Panc1 (cell line): ENCODE measurements around the gene IL1RAPL1. TPM values are rescaled to one million over a fixed set of nuclear protein-coding genes. Genes with fewer than 3 reads are reported as not detected.

Experiments used
- ATAC-seq: fragments of 200-7000 bp; cut with Tn5 transposase; 2 replicates; pipeline ENCODE4 v1.9.1; 2020; ENCODE audit warnings: mild to moderate bottlenecking, moderate library complexity
- BruUV-seq: library from RNA; stranded (reverse); fragments of 400-500 nt; replicated peaks from 2 replicates; lab custom pipeline; 2021; lab: Mats Ljungman, UMichigan
- CTCF ChIA-PET: fragments of 300-600 bp; sonication (Branson Sonifier 250); formaldehyde crosslinking; loops from one replicate; lab custom pipeline; 2022; ENCODE audit warnings: antibody characterized with exemption; lab: Charles Lee
- POLR2A ChIA-PET: fragments of 300-600 bp; sonication (Branson Sonifier 250); formaldehyde crosslinking; loops from one replicate; lab custom pipeline; 2022; ENCODE audit warnings: antibody characterized with exemption; lab: Charles Lee
- DNase-seq: peaks from one replicate; pipeline ENCODE4 v3.0.0-alpha.2; 2010; ENCODE audit warnings: low read depth, low spot score
- H3K27ac ChIP-seq: 2 replicates; pipeline ENCODE4 v1.5.1; 2011; ENCODE audit warnings: mild to moderate bottlenecking, low read length, inconsistent platforms
- H3K27me3 ChIP-seq: fragments of 200-500 bp; sonication (Bioruptor generic); 2 replicates; pipeline ENCODE4 v1.6.0; 2014; ENCODE audit warnings: low read length, inconsistent platforms; ENCODE audit not compliant: control insufficient read depth, insufficient read depth
- H3K36me3 ChIP-seq: fragments of 200-500 bp; sonication (Bioruptor generic); 2 replicates; pipeline ENCODE4 v1.5.1; 2014; ENCODE audit warnings: inconsistent platforms, mild to moderate bottlenecking, low read length, moderate library complexity; ENCODE audit not compliant: control insufficient read depth, insufficient read depth
- H3K4me1 ChIP-seq: 2 replicates; pipeline ENCODE4 v1.5.1; 2011; ENCODE audit warnings: inconsistent platforms, mild to moderate bottlenecking, low read length, moderate library complexity; ENCODE audit not compliant: control insufficient read depth, insufficient read depth
- H3K4me3 ChIP-seq, 2 experiments: 2 replicates each; pipeline ENCODE4 v1.5.1; 2011 to 2012; ENCODE audit warnings: low read depth in 2 of 2, low read length in 2 of 2, mild to moderate bottlenecking in 2 of 2, inconsistent platforms in 1 of 2, moderate library complexity in 1 of 2
- H3K9me3 ChIP-seq: fragments of 200-500 bp; sonication (Bioruptor generic); 2 replicates; pipeline ENCODE4 v1.5.1; 2014; ENCODE audit warnings: low read depth, mild to moderate bottlenecking, inconsistent platforms, low read length, moderate library complexity; ENCODE audit not compliant: control insufficient read depth, insufficient read depth
- CTCF ChIP-seq: fragments of 450-650 bp; IDR thresholded peaks from 2 replicates; pipeline ENCODE4 v1.5.1; 2017; ENCODE audit warnings: mild to moderate bottlenecking
- POLR2AphosphoS5 ChIP-seq: IDR thresholded peaks from 2 replicates; pipeline ENCODE4 v1.6.1; 2012; ENCODE audit warnings: mild to moderate bottlenecking, low read depth, low read length, moderate library complexity
- REST ChIP-seq, 2 experiments: IDR thresholded peaks; 2 replicates each; pipeline ENCODE4 v1.6.1; 2011 to 2012; ENCODE audit warnings: low read depth in 2 of 2, control low read depth in 1 of 2, low read length in 1 of 2, mild to moderate bottlenecking in 1 of 2, moderate library complexity in 1 of 2; ENCODE audit not compliant: insufficient read depth in 1 of 2
- SIN3A ChIP-seq: IDR thresholded peaks from 2 replicates; pipeline ENCODE4 v1.6.1; 2012; ENCODE audit warnings: low read depth, mild to moderate bottlenecking, low read length, moderate library complexity, borderline replicate concordance; ENCODE audit not compliant: insufficient read depth
- TCF7L2 ChIP-seq: IDR thresholded peaks from 2 replicates; pipeline ENCODE4 v1.6.1; 2011; ENCODE audit warnings: mild to moderate bottlenecking, low read depth, low read length, inconsistent platforms
- in situ Hi-C: cut with HindIII; loops from 2 replicates; pipeline ENCODE4 v1.10.0; 2016; ENCODE audit warnings: low sequenced_read_pairs, low pct_unique_long_range_greater_than_20kb
- intact Hi-C: fragments of 100-400 bp; cut with micrococcal nuclease; formaldehyde crosslinking; loops from one replicate; pipeline ENCODE4 v1.10.0; 2022; ENCODE audit not compliant: unreplicated experiment
- total RNA-seq: library from RNA; stranded (reverse); gene quantifications from one replicate; pipeline ENCODE4 v1.2.1, GENCODE V29; 2021; ENCODE audit not compliant: unreplicated experiment

IL1RAPL1 gene
- total RNA-seq, 1 experiment from 2014 or later, result 0.59 TPM

GRCh38 chrX:29422034-29422433 is 834.8 kb downstream of the IL1RAPL1 start:
- DNase-seq, result no peak
- ChIA-PET CTCF (no interaction called here), POLR2A (no interaction called here)
- Histone ChIP-seq H3K9me3 (no peaks in the 10 kb centered on the region), H3K27me3 (no peaks in the 10 kb centered on the region), H3K27ac (no peak overlapping the region), H3K4me1 (no peaks in the 10 kb centered on the region), H3K36me3 (no peaks in the 10 kb centered on the region), H3K4me3 (no peak overlapping the region)
- in situ Hi-C loops (no loop called here), intact Hi-C loops (no loop called here)
- no TSS peak for BruUV-seq
- ATAC-seq, result no peak
- TF ChIP-seq REST (IDR thresholded peaks at IDR 0.05; ENCODE audit: insufficient read depth in 1 of 2, low read depth in 2 of 2, low read length in 1 of 2) (no peak), SIN3A (no peak), POLR2AphosphoS5 (no peak), CTCF (no peak), TCF7L2 (no peak)

- ATAC-seq, result no peak
- no peaks in the 10 kb centered on the region for H3K4me1 ChIP-seq
- ChIA-PET CTCF (no interaction called here), POLR2A (no interaction called here)
- H3K36me3 ChIP-seq, result no peaks in the 10 kb centered on the region
- no TSS peak for BruUV-seq
- no peak for DNase-seq
- no peak overlapping the region for H3K4me3 ChIP-seq
- no peaks in the 10 kb centered on the region for H3K9me3 ChIP-seq
- H3K27me3 ChIP-seq, result no peaks in the 10 kb centered on the region
- in situ Hi-C loops, result no loop called here
- TF ChIP-seq POLR2AphosphoS5 (no peak), SIN3A (no peak), TCF7L2 (no peak), REST (IDR thresholded peaks at IDR 0.05; ENCODE audit: insufficient read depth in 1 of 2, low read depth in 2 of 2, low read length in 1 of 2) (no peak), CTCF (no peak)
- intact Hi-C loops, result no loop called here
- H3K27ac ChIP-seq, result no peak overlapping the region
These were observed 844.6 kb downstream of the IL1RAPL1 start for GRCh38 chrX:29431895-29432294.
